Calu3 (cell line): Measurements from ENCODE around the gene OCSTAMP. TPM values are rescaled to one million over a fixed set of nuclear protein-coding genes. Genes with fewer than 3 reads are reported as not detected.

Experiments
- BruUV-seq: library from RNA; stranded (reverse); fragments of 400-500 nt; replicated peaks from 2 replicates; lab custom pipeline; 2021; lab: Mats Ljungman, UMichigan
- CTCF ChIA-PET: fragments of 300-600 bp; sonication (Branson Sonifier 250); formaldehyde crosslinking; loops from one replicate; lab custom pipeline; 2022; ENCODE audit warnings: antibody characterized with exemption; lab: Charles Lee
- DNase-seq: peaks from one replicate; pipeline ENCODE4 v3.0.0; 2022
- H3K27ac Mint-ChIP-seq: one replicate; pipeline ENCODE4 v1.8.0; 2022; ENCODE audit warnings: mixed read lengths; ENCODE audit not compliant: unreplicated experiment
- H3K27me3 Mint-ChIP-seq: one replicate; pipeline ENCODE4 v1.8.0; 2022; ENCODE audit warnings: mixed read lengths; ENCODE audit not compliant: unreplicated experiment
- H3K36me3 Mint-ChIP-seq: one replicate; pipeline ENCODE4 v1.8.0; 2022; ENCODE audit warnings: mild to moderate bottlenecking, moderate library complexity, mixed read lengths; ENCODE audit not compliant: insufficient read depth, unreplicated experiment
- H3K4me1 Mint-ChIP-seq: one replicate; pipeline ENCODE4 v1.8.0; 2022; ENCODE audit warnings: mild to moderate bottlenecking, low read depth, mixed read lengths; ENCODE audit not compliant: unreplicated experiment
- H3K4me3 Mint-ChIP-seq: one replicate; pipeline ENCODE4 v1.8.0; 2022; ENCODE audit warnings: mild to moderate bottlenecking, low read depth, moderate library complexity, mixed read lengths; ENCODE audit not compliant: unreplicated experiment
- H3K9me3 Mint-ChIP-seq: one replicate; pipeline ENCODE4 v1.8.0; 2022; ENCODE audit warnings: low read depth, mixed read lengths; ENCODE audit not compliant: unreplicated experiment
- CTCF ChIP-seq: fragments of 200-600 bp; IDR thresholded peaks from one replicate; pipeline ENCODE4 v1.8.0; 2022; ENCODE audit warnings: antibody characterized with exemption; ENCODE audit not compliant: unreplicated experiment
- intact Hi-C: fragments of 100-400 bp; cut with micrococcal nuclease; formaldehyde crosslinking; loops from one replicate; pipeline ENCODE4 v1.10.0; 2022; ENCODE audit not compliant: unreplicated experiment
- total RNA-seq: library from RNA; stranded (reverse); gene quantifications from 2 replicates; pipeline ENCODE4 v1.2.3, GENCODE V29; 2022

Gene OCSTAMP
- total RNA-seq, 1 experiment from 2014 or later = not detected

GRCh38 chr20:46559685-46560440, 9.4 kb upstream of the OCSTAMP start:
- CTCF ChIA-PET = interaction anchor here (0.7 to 1.7 kb wide), 4 partner anchors 13 to 130 kb away, joined by 3 to 9 read pairs (median 3); partner anchors contain the start of gene TP53RK
- Mint-ChIP-seq H3K9me3 (no peaks in the 10 kb centered on the region), H3K4me3 (no peak overlapping the region), H3K36me3 (no peaks in the 10 kb centered on the region), H3K4me1 (peaks cover 6% of the 10 kb centered on the region), H3K27ac (no peak overlapping the region), H3K27me3 (peaks cover 27% of the 10 kb centered on the region)
- peak; percentile 21 for TF ChIP-seq CTCF
- intact Hi-C loops = loop anchor here (1.0 to 5.0 kb wide), 2 partner anchors 38 to 121 kb away; no protein-coding TSS in a partner anchor
- BruUV-seq = no TSS peak
- DNase-seq = peak; percentile 36

- intact Hi-C loops = loop anchor here (1.0 to 5.0 kb wide), 2 partner anchors 37 to 122 kb away; no protein-coding TSS in a partner anchor
- CTCF ChIA-PET = interaction anchor here (1.0 to 1.7 kb wide), 6 partner anchors 9 to 131 kb away, joined by 3 to 9 read pairs (median 4); partner anchors contain the start of genes OCSTAMP and TP53RK
- Mint-ChIP-seq H3K36me3 (no peaks in the 10 kb centered on the region), H3K4me3 (no peak overlapping the region), H3K9me3 (no peaks in the 10 kb centered on the region), H3K4me1 (peaks cover 6% of the 10 kb centered on the region), H3K27me3 (peaks cover 29% of the 10 kb centered on the region), H3K27ac (no peak overlapping the region)
- no peak for TF ChIP-seq CTCF
- no peak for DNase-seq
- BruUV-seq = no TSS peak
These were observed 8.5 kb upstream of the OCSTAMP start for GRCh38 chr20:46559001-46559400.

DNA sequence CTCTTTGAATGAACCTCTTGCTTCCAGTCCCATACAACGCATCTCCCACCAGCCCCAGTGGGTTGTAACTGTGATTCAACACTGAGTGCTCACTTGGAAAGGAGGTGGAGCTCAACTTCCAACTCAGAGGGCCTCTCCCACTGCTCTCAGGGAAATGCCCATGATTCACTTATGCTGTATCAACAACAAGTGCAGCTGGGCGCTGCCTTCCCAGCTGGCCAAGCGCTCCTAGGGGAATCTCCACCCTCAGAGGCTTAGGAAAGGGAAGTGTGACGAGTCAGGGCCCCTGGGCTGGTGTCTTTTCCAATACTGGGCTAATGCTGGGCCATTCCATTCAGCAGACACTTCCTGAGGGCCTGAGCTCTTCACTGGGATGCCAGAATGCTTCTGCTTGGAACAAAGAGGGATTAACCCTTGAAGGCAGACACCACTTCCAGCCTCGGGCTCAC, 8.1 kb upstream of the OCSTAMP start:
- H3K4me3 Mint-ChIP-seq = no peak overlapping the region
- intact Hi-C loops = loop anchor here (5.0 kb wide), 1 partner anchor 36 kb away; no protein-coding TSS in a partner anchor
- no peak overlapping the region for H3K27ac Mint-ChIP-seq
- DNase-seq = peak; percentile 66
- H3K9me3 Mint-ChIP-seq = no peaks in the 10 kb centered on the region
- no peaks in the 10 kb centered on the region for H3K36me3 Mint-ChIP-seq
- BruUV-seq = no TSS peak
- peaks cover 6% of the 10 kb centered on the region for H3K4me1 Mint-ChIP-seq
- H3K27me3 Mint-ChIP-seq = peaks cover 29% of the 10 kb centered on the region
- no peak for TF ChIP-seq CTCF
- CTCF ChIA-PET = interaction anchor here (0.7 to 1.7 kb wide), 7 partner anchors 8 to 181 kb away, joined by 3 to 9 read pairs (median 4); partner anchors contain the start of genes OCSTAMP and TP53RK

GRCh38 chr20:46557231-46557956, 6.9 kb upstream of the OCSTAMP start:
- CTCF ChIA-PET = interaction anchor here (0.9 to 1.3 kb wide), 3 partner anchors 7 to 25 kb away, joined by 3 to 13 read pairs (median 4); partner anchors contain the start of gene OCSTAMP
- Mint-ChIP-seq H3K4me1 (peaks cover 6% of the 10 kb centered on the region), H3K4me3 (no peak overlapping the region), H3K27me3 (peaks cover 29% of the 10 kb centered on the region), H3K27ac (no peak overlapping the region), H3K9me3 (no peaks in the 10 kb centered on the region), H3K36me3 (no peaks in the 10 kb centered on the region)
- intact Hi-C loops = loop anchor here (5.0 kb wide), 1 partner anchor 35 kb away; no protein-coding TSS in a partner anchor
- no peak for DNase-seq
- BruUV-seq = no TSS peak
- no peak for TF ChIP-seq CTCF
